GM12878 (cell line): Measurements from ENCODE around the gene SMC1B. TPM values are rescaled to one million over a fixed set of nuclear protein-coding genes. Genes with fewer than 3 reads are reported as not detected.

Experiments
- ATAC-seq: fragments of 200-7000 bp; cut with Tn5 transposase; 3 replicates; pipeline ENCODE4 v1.9.1; 2020; ENCODE audit warnings: mild to moderate bottlenecking, moderate library complexity
- BruUV-seq: library from RNA; stranded (reverse); fragments of 400-500 nt; replicated peaks from 2 replicates; lab custom pipeline; 2021; lab: Mats Ljungman, UMichigan
- CTCF ChIA-PET: fragments of 300-600 bp; sonication (Branson Sonifier 250); formaldehyde crosslinking; extraction: SDS; loops from one replicate; lab custom pipeline; 2021; ENCODE audit warnings: inconsistent platforms; lab: Yijun Ruan, JAX
- POLR2A ChIA-PET: fragments of 350-600 bp; formaldehyde crosslinking; extraction: SDS; loops from one replicate; lab custom pipeline; 2021; ENCODE audit warnings: inconsistent platforms; lab: Charles Lee
- RAD21 ChIA-PET: fragments of 300-600 bp; sonication (Branson Sonifier 250); formaldehyde crosslinking; loops from one replicate; lab custom pipeline; 2023; ENCODE audit warnings: antibody characterized with exemption; ENCODE audit not compliant: unreplicated experiment; lab: Charles Lee
- SMC1A ChIA-PET: fragments of 300-600 bp; sonication (Branson Sonifier 250); formaldehyde crosslinking; loops from one replicate; lab custom pipeline; 2023; ENCODE audit not compliant: unreplicated experiment, uncharacterized antibody; lab: Charles Lee
- DNase-seq: peaks from one replicate; pipeline ENCODE4 v3.0.0-alpha.2; 2011; ENCODE audit warnings: low read depth, low spot score
- FAIRE-seq: peaks from 3 replicates; lab custom pipeline; 2011; peaks lifted over from hg19 to GRCh38; lab: Jason Lieb, UNC
- H2AFZ ChIP-seq: 2 replicates; pipeline ENCODE4 v1.6.0; 2011; ENCODE audit warnings: low read depth, low read length, control low read depth; ENCODE audit not compliant: control insufficient read depth
- H3K27ac ChIP-seq: 2 replicates; pipeline ENCODE4 v1.5.1; 2011; ENCODE audit warnings: control low read depth; ENCODE audit not compliant: control insufficient read depth, insufficient read depth
- H3K27me3 ChIP-seq, 2 experiments: replicated peaks in 1 of 2; 2 replicates each; pipeline versions ENCODE4 v1.6.0 to v1.6.1; 2011; ENCODE audit warnings: low read length in 1 of 2; ENCODE audit not compliant: control insufficient read depth in 2 of 2, insufficient read depth in 2 of 2
- H3K36me3 ChIP-seq, 2 experiments: 2 replicates each; pipeline ENCODE4 v1.5.1; 2011; ENCODE audit warnings: low read length in 1 of 2; ENCODE audit not compliant: control insufficient read depth in 2 of 2, insufficient read depth in 2 of 2
- H3K4me1 ChIP-seq: 2 replicates; pipeline ENCODE4 v1.6.1; 2011; ENCODE audit warnings: mild to moderate bottlenecking, low read length, moderate library complexity, mixed read lengths; ENCODE audit not compliant: control insufficient read depth, insufficient read depth
- H3K4me2 ChIP-seq: 2 replicates; pipeline ENCODE4 v1.6.0; 2011; ENCODE audit warnings: control low read depth; ENCODE audit not compliant: control insufficient read depth, insufficient read depth
- H3K4me3 ChIP-seq: fragments of 200-600 bp; sonication (generic); 2 replicates; pipeline ENCODE4 v1.5.1; 2016
- H3K79me2 ChIP-seq: 2 replicates; pipeline ENCODE4 v1.6.0; 2011; ENCODE audit warnings: low read length; ENCODE audit not compliant: control insufficient read depth, insufficient read depth
- H3K9ac ChIP-seq: 2 replicates; pipeline ENCODE4 v1.8.0; 2011; ENCODE audit warnings: low read length, control low read depth, mixed read lengths; ENCODE audit not compliant: control insufficient read depth, insufficient read depth
- H3K9me3 ChIP-seq: replicated peaks from 3 replicates; pipeline ENCODE4 v1.5.1; 2011; ENCODE audit warnings: mild to moderate bottlenecking, low read length; ENCODE audit not compliant: control insufficient read depth, insufficient read depth
- H4K20me1 ChIP-seq: 2 replicates; pipeline ENCODE4 v1.6.0; 2011; ENCODE audit not compliant: control insufficient read depth, insufficient read depth
- ELK1 ChIP-seq: IDR thresholded peaks from 2 replicates; pipeline ENCODE4 v1.6.1; 2012; ENCODE audit warnings: low read depth, low read length, improper control_type of control experiment
- GATAD2B ChIP-seq: fragments of 450-650 bp; conservative IDR thresholded peaks from 2 replicates; pipeline ENCODE4 v1.6.1; 2017; ENCODE audit warnings: low read depth, mild to moderate bottlenecking, moderate library complexity
- HDAC6 ChIP-seq: fragments of 200-600 bp; sonication (generic); IDR thresholded peaks from one replicate; pipeline ENCODE4 v1.8.0; 2017; ENCODE audit warnings: antibody characterized with exemption; ENCODE audit not compliant: unreplicated experiment
- KLF5 ChIP-seq: fragments of 450-650 bp; IDR thresholded peaks from 2 replicates; pipeline ENCODE4 v1.6.1; 2014; ENCODE audit warnings: mild to moderate bottlenecking; ENCODE audit not compliant: partially characterized antibody
- NKRF ChIP-seq: fragments of 450-650 bp; conservative IDR thresholded peaks from 2 replicates; pipeline ENCODE4 v1.6.1; 2017; ENCODE audit warnings: mild to moderate bottlenecking, moderate library complexity
- SRF ChIP-seq, 2 experiments: IDR thresholded peaks; 2 replicates each; pipeline ENCODE4 v1.6.1; 2011; ENCODE audit warnings: low read depth in 2 of 2, low read length in 2 of 2, mild to moderate bottlenecking in 1 of 2, moderate library complexity in 1 of 2
- TBL1XR1 ChIP-seq: IDR thresholded peaks from 2 replicates; pipeline ENCODE4 v1.6.1; 2012; ENCODE audit warnings: low read depth, low read length, improper control_type of control experiment
- ZBTB4 ChIP-seq: fragments of 450-650 bp; formaldehyde crosslinking; IDR thresholded peaks from 2 replicates; pipeline ENCODE4 v1.4.0; 2022; ENCODE audit warnings: mild to moderate bottlenecking, moderate library complexity
- ZNF622 ChIP-seq: fragments of 450-650 bp; IDR thresholded peaks from 2 replicates; pipeline ENCODE4 v1.6.1; 2017; ENCODE audit warnings: mild to moderate bottlenecking, inconsistent platforms
- WGBS: methylation state at CpG from one replicate; pipeline ENCODE4 v1.1.6; 2016; ENCODE audit warnings: low lambda C conversion rate; ENCODE audit not compliant: insufficient replicate concordance, insufficient coverage; ENCODE audit errors: missing lambda C conversion rate; 5-methylcytosine and 5-hydroxymethylcytosine counted together
- in situ Hi-C: fragments of 300-500 bp; cut with MboI; formaldehyde crosslinking; loops from 9 replicates; pipeline ENCODE4 v1.14.3; 2018; ENCODE audit warnings: mixed read lengths
- intact Hi-C: fragments of 100-400 bp; cut with micrococcal nuclease; formaldehyde crosslinking; loops from one replicate; pipeline ENCODE4 v1.14.2; 2022; ENCODE audit not compliant: unreplicated experiment
- polyA plus RNA-seq, 11 experiments: library from polyadenylated mRNA; depleted of rRNA in 4 of 11; unstranded in 6 of 11; stranded (reverse) in 5 of 11; fragments of >200 nt; fragmentation: Nextera tagmentation in 4 of 11; fragmentation: Illumina TruSeq in 1 of 11; extraction: Ambion mirVana in 4 of 11; extraction: Trizol in 1 of 11; gene quantifications; 1 replicate in 1 of 11; 2 replicates in 10 of 11; pipeline versions ENCODE4 v1.2.1 to v1.2.3, GENCODE V29; 2011 to 2016; ENCODE audit warnings: inconsistent platforms in 2 of 11, missing spikeins in 2 of 11, low read depth in 1 of 11
- total RNA-seq, 4 experiments: library from RNA; depleted of rRNA in 3 of 4; stranded (reverse); fragments of >200 nt in 3 of 4; fragmentation: Illumina TruSeq in 1 of 4; extraction: Trizol in 1 of 4; gene quantifications; 2 replicates each; pipeline versions ENCODE4 v1.2.1 to v1.2.3, GENCODE V29; 2013 to 2021
- TF ChIP-seq, protein P1 (sequence below): fragments of 450-650 bp; IDR thresholded peaks from 2 replicates; pipeline ENCODE4 v1.6.1; 2017; ENCODE audit warnings: mild to moderate bottlenecking, moderate library complexity

The SMC1B gene
- total and polyA plus RNA-seq, 10 of the 15 experiments (the other 5 are each of a cell fraction or from before 2014, with no cell fraction given) = not detected

- TF ChIP-seq, protein P1, sequence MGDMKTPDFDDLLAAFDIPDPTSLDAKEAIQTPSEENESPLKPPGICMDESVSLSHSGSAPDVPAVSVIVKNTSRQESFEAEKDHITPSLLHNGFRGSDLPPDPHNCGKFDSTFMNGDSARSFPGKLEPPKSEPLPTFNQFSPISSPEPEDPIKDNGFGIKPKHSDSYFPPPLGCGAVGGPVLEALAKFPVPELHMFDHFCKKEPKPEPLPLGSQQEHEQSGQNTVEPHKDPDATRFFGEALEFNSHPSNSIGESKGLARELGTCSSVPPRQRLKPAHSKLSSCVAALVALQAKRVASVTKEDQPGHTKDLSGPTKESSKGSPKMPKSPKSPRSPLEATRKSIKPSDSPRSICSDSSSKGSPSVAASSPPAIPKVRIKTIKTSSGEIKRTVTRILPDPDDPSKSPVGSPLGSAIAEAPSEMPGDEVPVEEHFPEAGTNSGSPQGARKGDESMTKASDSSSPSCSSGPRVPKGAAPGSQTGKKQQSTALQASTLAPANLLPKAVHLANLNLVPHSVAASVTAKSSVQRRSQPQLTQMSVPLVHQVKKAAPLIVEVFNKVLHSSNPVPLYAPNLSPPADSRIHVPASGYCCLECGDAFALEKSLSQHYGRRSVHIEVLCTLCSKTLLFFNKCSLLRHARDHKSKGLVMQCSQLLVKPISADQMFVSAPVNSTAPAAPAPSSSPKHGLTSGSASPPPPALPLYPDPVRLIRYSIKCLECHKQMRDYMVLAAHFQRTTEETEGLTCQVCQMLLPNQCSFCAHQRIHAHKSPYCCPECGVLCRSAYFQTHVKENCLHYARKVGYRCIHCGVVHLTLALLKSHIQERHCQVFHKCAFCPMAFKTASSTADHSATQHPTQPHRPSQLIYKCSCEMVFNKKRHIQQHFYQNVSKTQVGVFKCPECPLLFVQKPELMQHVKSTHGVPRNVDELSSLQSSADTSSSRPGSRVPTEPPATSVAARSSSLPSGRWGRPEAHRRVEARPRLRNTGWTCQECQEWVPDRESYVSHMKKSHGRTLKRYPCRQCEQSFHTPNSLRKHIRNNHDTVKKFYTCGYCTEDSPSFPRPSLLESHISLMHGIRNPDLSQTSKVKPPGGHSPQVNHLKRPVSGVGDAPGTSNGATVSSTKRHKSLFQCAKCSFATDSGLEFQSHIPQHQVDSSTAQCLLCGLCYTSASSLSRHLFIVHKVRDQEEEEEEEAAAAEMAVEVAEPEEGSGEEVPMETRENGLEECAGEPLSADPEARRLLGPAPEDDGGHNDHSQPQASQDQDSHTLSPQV = no peak
Measured at GRCh38 chr22:45426387-45426786, 13.0 kb upstream of the SMC1B start (continued).

- no peaks in the 10 kb centered on the region for H4K20me1 ChIP-seq
- ChIA-PET SMC1A (no interaction called here), POLR2A (no interaction called here), CTCF (no interaction called here), RAD21 (no interaction called here)
- H3K4me2 ChIP-seq = no peak overlapping the region
- H3K36me3 ChIP-seq = no peaks in the 10 kb centered on the region
- intact Hi-C loops = no loop called here
- DNase-seq = no peak
- BruUV-seq = no TSS peak
- H3K27ac ChIP-seq = no peak overlapping the region
- in situ Hi-C loops = no loop called here
- H3K4me1 ChIP-seq = no peaks in the 10 kb centered on the region
- no peak for ATAC-seq
- FAIRE-seq = no peak
- no peak overlapping the region for H2AFZ ChIP-seq
- no peaks in the 10 kb centered on the region; a peak in 1 of 4 replicates for H3K27me3 ChIP-seq
- no peak overlapping the region for H3K9ac ChIP-seq
- H3K9me3 ChIP-seq = no peaks in the 10 kb centered on the region; the same call in 2 of the 3 replicates
- H3K79me2 ChIP-seq = no peaks in the 10 kb centered on the region
- 49% methylated on average over 23 of the region's 23 CpGs for WGBS
- H3K4me3 ChIP-seq = no peak overlapping the region
- TF ChIP-seq SRF (IDR thresholded peaks at IDR 0.05; ENCODE audit: low read depth in 2 of 2, low read length in 2 of 2) (no peak), ZNF622 (no peak), GATAD2B (no peak), ELK1 (no peak), TBL1XR1 (no peak), NKRF (no peak), ZBTB4 (no peak), HDAC6 (no peak), KLF5 (no peak)
Measured at GRCh38 chr22:45425531-45426265, 12.3 kb upstream of the SMC1B start.
